HK-2 (cell line): Measurements from ENCODE around the gene PGBD5.

ENCODE experiments used
- DNase-seq: peaks from one replicate; pipeline ENCODE4 v3.0.0-alpha.2; 2018; ENCODE audit not compliant: unreplicated experiment

Gene PGBD5

DNA sequence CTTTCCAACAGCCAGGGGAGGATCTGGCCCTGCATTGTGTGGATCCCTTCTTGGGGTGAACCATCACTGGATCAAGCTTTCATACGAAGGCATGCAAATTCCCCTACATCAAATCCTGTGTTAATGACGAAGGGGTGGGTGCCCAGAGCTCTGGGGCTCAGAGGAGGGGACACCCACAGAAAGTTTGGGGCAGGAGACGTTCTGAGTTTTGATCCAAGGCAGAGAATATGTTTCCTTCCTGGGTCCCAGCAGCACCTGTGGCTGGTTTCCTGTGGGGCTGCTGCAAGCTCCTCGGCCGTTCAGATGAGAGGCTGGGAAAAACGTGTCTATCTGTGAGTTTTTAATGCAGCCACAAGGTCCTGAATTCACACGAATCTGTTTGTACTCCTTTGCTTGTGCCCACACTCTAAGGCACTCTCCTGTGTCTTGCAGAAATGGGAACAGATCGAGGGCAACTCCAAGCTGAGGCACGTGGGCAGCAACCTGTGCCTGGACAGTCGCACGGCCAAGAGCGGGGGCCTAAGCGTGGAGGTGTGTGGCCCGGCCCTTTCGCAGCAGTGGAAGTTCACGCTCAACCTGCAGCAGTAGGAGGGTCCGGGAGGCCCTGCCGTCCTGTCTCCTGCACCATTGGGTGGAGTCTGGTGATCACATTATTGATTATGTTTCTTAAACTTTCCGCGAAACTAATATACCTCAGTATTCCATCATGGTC, 147.1 kb downstream of the PGBD5 start:
- DNase-seq: no peak

DNA sequence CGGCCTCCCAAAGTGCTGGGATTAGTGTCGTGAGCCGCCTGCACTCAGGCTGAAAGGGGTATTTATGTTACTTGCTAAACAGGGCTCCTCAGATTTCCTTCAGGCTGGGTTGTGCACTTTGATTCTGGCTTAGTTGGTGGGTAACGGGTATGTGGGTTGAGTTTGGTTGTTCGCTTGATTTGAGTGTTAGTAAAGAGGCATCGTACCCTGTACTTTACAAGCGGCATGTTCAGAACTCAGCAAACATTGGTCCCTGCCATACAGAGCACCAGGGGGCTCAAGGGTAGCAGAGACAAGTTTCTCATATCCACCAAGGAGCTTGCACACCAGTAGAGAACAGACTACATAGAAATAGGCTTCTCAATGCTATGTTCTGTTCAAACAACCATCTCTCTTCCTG, 147.8 kb downstream of the PGBD5 start:
- DNase-seq: no peak

DNA sequence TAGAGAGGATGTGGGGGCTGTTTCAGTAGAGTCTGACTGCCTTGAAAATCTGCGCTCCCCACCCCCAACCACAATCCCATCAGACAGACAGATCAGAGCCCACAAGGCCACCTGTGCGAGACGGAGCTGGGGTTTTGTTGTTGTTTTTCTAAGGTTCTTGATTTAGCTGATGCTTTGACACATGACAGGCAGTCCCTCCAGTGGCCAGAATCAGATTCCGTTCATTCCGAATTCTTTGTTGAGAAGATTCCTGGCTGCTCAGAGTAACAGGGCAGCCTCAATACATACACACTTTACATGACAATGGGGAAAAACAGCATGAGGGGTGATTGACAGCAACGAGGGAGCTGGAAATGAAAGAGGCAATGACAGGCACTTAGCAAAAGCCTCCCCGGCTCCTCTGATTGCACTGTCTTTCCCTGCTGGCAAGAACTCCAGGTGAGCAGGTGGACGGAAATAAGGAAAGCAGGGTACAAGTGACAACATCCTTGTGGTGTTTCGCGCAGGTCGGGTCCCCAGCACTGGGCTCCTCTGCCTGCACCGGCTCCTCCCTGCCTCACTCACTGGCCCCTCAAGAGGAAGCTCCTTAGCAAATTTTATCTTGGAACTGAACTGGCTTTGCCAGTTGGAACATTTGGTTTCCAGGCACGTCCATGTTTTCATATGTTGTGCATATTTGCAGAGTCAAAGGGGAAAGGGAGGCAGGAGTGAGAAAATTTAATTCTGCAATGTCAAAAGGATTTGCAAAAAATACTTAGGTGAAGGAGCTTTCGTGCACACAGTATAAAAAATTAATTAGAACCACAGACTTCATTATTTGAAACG, 148.7 kb downstream of the PGBD5 start:
- DNase-seq: no peak

DNA sequence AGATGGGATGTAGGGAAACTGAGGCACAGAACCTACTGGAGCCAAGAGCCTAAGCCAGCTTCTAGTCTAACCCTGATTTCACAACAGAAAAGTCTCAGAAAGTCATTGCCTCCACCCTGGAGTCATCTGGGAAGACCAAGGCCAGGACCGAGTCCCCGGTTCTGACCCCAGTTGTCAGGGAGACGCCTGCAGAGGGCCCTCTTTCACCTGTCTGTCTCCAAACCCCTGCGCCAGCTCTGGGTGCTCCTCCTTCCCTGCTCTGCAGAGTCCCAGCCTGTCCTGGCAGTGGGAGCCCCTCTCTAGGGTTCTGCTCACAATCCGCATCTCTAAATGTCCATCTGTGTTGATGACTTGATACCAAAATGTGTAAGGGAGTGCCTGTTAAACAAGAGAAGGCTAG, 149.7 kb downstream of the PGBD5 start:
- DNase-seq: no peak

DNA sequence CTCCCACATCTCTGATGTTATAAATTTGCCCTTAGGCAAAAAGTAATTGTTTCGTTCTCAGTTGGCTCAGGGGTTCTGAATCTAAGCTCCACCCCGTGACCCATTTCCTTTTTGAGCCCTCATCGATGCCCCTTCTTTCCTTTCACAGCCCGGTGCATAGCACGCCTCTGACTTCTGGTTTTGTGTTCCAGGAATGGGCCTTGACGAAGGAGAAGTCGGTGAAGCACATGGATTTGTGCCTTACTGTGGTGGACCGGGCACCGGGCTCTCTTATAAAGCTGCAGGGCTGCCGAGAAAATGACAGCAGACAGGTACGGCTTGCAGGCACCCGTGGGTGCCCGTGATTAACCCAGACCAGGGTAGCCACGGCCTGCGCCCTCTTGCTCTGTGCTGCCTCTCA, 151.9 kb downstream of the PGBD5 start:
- no peak for DNase-seq

DNA sequence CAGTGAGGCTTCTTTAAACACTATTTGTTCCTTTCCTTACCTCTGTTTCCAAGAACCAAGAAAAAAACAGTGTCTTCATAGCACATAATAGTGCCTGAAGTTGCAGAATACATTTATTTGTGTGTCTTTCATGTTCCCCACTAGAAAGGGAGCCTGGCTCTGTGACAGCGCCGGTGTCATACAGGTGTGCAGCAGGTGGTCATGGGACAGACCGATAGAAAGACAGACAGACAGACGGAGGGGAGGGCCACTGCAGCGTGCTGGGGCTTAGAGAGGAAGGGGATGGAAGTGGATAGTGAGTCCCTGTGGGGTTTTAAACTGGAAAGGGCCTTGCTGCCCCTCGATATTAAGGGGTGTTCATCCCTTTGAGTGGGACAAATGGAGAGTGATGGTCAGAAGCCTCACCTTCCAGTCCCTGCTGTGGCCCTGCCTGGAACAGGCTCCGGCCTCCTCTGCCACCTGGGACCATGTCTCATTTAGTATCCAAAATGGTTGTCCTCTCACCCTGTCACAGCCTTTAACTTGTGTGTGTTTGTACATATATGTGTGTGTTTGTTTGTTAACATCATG, 152.9 kb downstream of the PGBD5 start:
- no peak for DNase-seq

DNA sequence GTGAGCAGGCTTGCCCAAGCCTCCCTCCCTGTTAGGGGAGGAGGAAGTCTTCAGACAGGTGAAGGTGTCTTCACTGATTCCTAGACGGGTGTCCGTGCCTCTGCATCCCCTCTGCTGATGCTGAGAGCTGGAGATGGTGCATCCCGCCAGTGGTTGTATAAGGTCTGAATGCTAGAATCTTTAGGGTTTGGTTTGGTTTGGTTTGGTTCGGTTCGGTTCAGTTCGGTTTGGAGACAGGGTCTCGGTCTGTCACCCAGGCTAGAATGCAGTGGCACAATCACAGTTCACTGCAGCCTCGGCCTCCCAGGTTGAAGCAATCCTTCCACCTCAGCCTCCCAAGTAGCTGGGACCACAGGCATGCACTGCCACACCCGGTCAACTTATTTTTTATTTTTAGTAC, 153.6 kb downstream of the PGBD5 start:
- no peak for DNase-seq

DNA sequence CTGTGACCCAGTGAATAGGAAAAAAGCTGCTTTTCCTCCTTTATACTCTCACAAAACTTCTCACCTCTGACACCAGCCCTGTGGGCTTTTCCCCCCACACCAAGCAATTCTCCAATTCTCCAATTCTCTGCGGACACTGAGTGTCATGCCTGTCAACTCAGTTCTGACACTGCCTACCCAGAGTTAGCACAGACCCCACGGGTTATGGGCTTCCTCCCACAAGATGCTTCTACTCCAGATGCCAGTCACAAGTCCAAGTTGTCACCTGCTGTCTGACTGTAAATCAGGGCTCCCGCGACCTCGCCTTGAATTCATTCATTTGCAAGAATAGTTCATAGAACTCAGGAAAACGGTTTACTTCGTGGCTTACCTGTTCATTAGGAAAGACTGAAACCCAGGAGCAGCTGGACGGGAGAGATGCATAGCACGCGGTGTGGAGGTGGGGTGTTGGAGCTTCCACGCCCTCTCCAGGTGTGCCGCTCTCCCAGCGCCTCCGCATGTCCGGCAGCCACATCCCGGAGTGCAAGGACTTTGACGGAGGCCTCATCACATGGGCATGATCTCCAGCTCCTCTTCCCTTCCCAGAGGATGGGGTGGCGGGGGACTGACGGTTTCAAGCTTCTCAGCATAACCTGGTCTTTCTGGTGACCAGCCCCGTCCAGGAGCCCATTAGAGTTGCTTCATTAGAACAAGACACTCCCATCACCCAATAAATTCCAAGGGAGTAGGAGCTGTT, 154.7 kb downstream of the PGBD5 start:
- no peak for DNase-seq

DNA sequence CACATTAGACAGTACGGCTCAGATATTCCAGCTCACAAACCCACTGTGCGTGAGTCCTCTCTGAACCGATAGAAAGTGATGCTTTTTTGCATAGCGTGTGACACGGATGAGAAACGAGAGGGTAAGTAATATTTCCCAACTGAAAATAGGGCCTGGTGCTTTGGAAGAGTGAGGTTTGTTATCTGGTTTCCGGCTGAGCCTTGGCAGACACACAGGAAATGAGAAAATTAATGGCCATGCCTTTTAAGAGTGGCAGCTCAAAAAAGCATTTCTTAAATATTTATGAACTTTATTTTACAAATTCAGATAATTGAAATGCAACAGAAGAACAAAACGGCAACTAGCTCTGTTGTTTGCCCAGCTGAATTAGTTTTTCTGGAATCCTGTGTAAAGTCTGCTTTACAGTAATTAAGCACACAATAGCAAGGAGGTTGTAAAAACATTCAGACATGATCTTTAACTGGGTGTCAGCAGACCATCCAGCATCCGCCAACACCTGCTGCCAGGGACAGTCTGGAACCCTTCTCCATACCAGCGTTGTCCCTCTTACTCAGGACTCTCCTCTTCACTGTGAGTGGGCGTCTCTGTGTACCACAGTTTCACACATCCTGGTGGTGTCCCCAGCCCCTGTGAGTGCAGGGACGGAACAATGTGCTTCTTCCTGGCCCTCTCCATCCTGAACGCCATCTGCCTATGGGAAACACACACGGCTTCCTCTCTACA, 155.4 kb downstream of the PGBD5 start:
- DNase-seq: no peak

DNA sequence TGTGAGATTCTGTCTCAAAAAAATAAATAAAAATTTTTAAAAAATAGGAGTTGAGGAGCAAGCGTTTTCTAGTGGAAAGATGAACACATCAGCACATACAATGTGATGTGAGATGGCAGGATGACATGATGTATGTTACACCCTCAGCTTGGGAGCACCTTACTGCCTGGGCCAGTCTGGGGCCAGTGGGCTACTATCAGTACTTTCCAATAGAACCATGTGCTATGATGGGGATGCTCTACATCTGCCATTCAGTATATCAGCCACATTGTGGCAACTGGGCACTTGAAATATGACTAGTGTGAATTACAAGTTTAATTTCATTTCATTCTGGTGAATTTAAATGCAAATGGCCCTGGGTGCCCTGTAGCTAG, 156.0 kb downstream of the PGBD5 start:
- DNase-seq: no peak

DNA sequence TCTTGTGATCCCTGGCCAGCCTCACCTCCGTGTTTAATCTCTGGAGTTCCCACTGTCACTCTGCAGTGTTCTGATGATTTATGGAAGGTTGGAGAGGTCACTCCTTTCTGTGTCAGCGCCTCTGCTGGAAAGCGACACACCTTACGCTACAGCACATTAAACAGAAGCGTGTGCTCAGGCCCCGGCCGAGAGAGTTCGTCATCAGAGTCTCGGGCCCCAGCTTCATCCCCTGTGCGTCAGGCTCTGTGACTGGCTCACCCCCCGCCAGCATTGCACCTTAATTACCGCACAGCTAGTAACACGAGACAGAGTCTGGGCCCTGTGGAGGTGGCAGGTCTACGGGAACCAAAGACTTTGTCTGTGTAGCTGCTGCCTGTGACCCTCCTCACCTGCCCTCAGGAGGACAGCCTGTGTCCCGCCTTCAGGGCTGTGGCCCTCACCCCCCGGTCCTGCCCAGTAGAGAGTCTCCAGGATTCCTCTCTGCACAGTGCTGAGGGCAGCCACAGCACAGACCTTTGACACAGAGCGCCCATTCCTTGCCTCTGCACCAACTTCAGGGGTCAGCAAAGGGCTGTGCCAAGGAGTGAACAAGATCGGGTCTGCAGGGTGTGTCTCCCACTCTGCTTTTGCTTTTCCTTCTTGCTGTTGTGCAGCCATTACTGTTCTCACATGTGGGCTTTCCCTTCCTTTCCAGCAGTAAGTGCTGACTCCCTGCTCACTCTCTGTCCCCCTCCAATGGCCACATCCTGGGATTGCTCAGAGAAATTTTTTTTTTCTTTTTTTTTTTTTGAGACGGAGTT, 157.6 kb downstream of the PGBD5 start:
- peak; percentile 45 for DNase-seq

DNA sequence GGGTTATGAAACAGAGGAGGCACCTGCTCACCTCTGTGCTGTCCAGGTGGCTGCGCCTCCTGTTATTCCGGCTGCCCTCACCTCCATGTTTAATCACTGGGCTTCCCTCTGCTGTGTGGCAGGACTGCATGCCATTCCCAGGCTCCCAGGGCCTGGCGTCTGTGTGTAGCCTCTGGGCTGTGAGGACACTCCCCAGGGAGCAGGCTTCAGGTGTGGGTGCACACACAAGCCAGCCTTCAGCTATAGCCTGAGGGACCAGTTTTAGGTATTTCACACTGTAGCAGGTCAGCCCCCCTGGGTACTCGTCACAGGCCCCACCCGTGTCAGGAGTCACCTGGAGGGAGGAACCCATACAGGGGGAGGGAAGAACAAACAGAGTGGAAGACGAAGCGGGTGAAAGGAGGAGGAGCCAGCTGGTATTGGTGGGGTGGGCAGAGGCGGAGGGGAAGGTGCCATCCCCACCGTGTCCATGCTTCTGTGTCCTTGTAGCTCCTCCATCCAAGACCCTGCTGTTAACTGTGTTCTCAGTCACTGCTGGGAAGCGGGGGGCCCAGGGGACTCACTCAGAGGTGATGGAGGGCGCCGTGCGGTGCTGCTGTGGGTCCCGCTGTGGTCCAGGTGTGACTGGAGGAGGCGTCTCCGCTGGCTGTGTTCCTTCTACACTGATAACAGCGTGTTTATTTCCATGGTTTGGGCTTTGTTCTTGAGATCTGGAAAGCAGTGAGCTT, 158.6 kb downstream of the PGBD5 start:
- no peak for DNase-seq

DNA sequence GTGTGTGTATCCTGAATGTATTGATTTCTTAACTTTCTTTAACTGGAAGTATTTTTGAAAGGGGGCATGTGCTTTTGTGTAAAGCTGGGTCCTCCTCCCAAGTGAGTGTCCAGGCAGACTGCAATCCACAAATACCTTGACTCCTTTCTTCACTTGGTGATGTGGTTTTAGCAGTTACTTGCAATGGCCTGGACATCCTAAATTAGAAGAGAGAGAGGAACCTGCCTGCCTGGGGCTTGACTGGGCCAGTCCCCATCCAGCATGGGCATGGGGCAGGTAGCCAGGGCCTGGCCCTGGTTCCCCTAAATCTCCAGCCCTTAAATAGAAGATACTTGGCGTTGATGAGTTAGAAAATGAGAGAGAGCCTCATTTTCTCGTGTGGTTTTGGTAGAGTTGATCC, 159.7 kb downstream of the PGBD5 start:
- no peak for DNase-seq

DNA sequence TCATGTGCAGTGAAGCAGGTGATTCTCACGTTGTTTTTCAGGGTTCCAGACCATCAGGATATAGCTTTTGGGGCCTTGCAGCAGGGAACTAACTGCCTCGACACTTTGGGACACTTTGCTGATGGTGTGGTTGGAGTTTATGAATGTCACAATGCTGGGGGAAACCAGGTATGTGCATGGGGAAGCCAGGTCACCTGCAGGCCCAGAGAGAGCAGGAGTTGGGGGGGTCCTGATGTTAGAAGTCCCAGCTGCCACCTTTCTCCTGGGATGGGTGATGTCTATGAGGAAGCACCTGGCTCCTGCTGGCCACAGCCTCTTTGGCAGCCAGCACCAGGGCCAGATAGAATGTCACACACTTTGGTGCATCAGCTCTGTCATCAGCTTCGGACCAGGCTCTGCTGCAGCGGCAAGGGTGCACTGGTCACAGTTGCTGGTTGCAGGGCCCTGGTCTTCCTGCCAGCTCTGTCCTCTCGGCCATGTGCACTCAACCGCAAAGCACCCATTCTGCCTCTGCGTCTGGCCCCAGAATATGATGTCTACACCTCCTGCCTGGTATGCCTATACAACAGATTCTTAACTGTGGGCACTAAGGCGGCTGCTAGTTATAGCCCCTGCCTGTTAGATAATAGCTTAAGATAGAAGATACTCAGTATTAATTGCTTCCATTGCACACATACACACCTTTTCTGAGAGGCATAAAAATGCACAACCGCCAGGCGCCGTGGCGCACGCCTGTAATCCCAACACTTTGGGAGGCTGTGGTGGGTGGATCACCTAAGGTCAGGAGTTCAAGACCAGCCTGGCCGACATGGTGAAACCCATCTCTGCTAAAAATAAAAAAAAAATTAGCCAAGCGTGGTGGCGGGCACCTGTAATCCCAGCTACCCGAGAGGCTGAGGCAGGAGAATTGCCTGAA, 160.7 kb downstream of the PGBD5 start:
- no peak for DNase-seq
